ENCODE results near the gene HSF2.

HSF2 gene

DNA sequence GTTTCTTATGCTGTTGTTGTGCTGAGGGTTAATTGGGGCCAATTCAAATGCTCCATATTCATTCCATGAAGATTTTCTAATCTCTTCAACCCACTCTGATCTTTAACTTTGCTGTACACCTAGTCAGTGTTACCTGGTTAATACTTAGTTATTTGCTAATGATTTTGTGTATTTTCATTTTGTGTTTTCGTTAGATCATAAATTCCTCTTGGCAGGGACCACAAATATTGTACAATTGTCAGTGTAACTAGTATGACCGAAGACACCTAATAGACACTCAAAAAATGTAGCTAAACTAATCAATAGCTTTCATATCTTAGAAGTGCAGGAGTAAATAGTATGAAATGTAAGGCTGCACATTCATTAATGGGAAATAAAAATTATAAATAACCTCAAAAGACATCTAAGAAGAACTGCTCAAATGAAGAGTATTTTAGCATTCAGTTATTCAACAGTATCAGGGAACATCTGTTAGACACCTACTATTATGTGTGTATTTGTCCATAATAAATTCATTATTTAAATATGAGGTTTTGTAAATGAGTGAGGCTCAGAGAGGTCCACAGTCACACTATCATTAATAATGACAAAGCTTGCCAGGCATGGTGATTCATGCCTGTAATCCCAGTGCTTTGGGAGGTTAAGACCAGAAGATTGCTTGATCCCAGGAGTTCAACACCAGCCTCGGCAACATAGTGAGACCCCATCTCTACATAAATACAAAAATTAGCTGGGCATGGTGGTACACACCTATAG, 13.4 kb upstream of the HSF2 start:
- H3K4me3 ChIP-seq (ENCODE audit: low read length), result no peak overlapping the region
- TF ChIP-seq, protein P1, sequence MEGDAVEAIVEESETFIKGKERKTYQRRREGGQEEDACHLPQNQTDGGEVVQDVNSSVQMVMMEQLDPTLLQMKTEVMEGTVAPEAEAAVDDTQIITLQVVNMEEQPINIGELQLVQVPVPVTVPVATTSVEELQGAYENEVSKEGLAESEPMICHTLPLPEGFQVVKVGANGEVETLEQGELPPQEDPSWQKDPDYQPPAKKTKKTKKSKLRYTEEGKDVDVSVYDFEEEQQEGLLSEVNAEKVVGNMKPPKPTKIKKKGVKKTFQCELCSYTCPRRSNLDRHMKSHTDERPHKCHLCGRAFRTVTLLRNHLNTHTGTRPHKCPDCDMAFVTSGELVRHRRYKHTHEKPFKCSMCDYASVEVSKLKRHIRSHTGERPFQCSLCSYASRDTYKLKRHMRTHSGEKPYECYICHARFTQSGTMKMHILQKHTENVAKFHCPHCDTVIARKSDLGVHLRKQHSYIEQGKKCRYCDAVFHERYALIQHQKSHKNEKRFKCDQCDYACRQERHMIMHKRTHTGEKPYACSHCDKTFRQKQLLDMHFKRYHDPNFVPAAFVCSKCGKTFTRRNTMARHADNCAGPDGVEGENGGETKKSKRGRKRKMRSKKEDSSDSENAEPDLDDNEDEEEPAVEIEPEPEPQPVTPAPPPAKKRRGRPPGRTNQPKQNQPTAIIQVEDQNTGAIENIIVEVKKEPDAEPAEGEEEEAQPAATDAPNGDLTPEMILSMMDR (IDR thresholded peaks at IDR 0.05; ENCODE audit: insufficient read depth, low read depth, low read length, missing control alignments), result no peak
- no peak for DNase-seq (ENCODE audit: low read depth)

DNA sequence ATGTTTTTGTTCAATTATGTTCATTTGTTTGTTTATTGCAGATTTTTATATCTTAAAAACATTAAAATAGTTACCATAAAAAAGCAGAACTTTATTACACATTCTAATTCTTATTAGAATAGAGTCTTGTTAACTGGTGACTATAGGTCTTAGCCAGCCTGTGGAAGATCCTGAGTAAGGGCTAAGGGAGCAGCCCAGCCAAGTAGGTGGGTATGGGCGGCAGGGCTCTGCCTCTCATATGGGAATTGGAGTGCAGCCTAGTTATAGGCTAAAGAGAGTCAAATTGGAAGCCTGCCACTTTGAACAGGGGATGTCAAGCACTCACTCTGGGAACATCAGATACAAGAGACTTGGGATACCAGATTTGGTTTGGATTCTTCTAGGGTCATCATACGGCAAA, 10.5 kb upstream of the HSF2 start:
- TF ChIP-seq, protein P1 (IDR thresholded peaks at IDR 0.05; ENCODE audit: insufficient read depth, low read depth, low read length, missing control alignments), result no peak
- DNase-seq (ENCODE audit: low read depth), result no peak
- H3K4me3 ChIP-seq (ENCODE audit: low read length), result no peak overlapping the region

DNA sequence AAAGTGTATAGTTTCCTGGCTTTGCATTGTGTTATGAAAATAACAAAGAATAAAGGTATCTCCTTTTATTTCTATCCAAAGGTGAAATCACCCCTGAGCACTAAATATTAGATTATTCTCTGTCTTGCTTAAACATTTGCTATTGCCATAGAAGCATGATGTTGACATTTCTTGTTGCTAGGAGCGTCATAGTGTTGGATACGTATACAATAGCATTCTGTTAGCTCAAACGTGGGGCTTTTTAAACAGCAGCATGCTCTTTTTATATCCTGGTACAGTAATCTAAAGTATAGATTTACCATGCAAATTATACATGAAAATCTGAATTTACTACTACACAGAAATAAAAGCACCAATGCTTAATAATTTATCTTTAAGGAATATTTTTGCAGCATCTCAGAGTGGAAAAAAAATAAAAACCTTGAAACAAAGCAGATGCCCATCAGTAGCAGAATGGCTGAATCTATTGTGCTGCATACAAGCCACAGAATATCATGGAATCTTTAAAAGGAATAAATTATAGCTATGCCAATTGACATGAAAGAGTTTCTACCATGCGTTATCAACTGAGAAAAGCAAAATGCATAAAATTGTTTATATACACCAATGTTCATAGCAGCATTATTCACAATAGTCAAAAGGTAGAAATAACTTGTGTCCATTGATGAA, 9.6 kb upstream of the HSF2 start:
- no peak overlapping the region for H3K4me3 ChIP-seq (ENCODE audit: low read length)
- DNase-seq (ENCODE audit: low read depth), result peak; percentile 16
- TF ChIP-seq, protein P1 (IDR thresholded peaks at IDR 0.05; ENCODE audit: insufficient read depth, low read depth, low read length, missing control alignments), result no peak

DNA sequence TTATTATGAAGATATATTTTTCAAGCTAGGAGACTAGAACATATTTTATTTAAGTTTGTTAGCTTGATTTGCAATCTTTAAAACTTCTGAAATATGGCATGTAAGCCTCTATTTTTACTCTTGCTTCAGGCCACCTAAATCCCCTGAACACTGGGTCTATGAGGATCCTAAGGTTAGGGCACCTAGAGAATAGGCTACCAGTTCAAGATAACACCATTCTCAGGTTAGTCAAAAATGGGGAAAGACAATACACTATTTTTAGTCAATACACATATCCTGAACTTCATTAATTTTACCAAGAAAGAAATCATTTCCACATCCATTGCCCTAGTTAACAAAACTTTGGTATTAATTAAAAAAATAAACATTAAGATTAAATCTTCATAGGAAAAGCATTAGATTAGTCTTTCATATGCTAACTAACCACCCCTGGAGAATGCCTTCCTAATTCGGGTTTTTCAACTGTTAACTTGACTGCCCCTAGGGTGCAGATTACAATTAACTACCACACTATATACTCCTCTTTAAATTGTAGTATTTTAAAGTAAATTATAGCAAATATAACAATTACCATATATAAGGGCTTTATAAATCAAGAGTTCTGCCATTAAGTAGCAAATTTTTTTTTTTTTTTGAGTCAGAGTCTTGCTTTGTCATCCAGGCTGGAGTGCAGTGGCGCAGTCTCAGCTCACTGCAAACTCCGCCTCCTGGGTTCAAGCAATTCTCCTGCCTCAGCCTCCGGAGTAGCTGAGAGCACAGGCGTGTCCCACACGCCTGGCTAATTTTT, 6.7 kb upstream of the HSF2 start:
- TF ChIP-seq, protein P1 (IDR thresholded peaks at IDR 0.05; ENCODE audit: insufficient read depth, low read depth, low read length, missing control alignments), result no peak
- no peak overlapping the region for H3K4me3 ChIP-seq (ENCODE audit: low read length)
- no peak for DNase-seq (ENCODE audit: low read depth)

DNA sequence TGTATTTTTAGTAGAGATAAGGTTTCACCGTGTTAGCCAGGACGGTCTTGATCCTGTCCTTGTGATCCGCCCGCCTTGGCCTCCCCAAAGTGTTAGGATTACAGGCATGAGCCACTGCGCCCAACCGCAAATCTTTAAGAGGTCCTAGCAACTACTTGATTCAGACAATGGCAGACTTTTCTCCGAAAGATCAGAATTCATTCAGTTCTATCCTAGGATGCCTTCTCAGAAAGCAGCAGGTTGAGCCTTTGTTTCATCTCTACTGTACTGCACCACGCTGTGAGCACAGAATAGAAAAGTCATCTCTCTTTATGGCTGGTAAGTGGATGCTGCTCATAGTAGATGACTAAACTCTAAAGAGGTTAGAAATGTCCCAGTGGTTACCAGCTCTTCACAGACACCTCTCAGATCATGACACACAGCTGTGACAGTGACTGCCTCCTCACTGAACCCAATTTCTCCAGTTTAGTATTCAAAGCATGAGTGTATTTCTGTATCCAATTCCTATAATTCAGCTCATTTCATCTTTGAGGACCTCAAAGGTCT, 6.0 kb upstream of the HSF2 start:
- DNase-seq (ENCODE audit: low read depth), result no peak
- H3K4me3 ChIP-seq (ENCODE audit: low read length), result no peak overlapping the region
- TF ChIP-seq, protein P1 (IDR thresholded peaks at IDR 0.05; ENCODE audit: insufficient read depth, low read depth, low read length, missing control alignments), result no peak

DNA sequence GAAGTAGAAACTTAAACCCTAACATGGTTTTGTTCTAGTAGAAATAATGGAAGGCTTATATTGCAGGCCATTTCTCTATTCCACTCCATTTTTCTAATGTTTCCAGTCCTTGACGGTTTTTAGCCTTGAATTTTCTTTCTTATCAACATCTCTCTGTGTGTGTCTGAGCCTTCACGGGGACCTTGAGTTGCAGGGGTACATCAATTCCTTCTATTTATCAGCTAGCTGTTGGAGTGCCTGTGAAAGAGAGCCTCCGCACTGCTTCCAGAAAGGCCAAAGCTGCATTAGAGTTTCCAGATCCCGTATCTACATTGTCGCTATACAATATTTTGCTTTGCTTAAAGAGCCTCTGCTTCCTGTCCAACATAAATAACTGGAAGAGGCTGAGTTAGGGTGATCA, 5.4 kb upstream of the HSF2 start:
- TF ChIP-seq, protein P1 (IDR thresholded peaks at IDR 0.05; ENCODE audit: insufficient read depth, low read depth, low read length, missing control alignments), result no peak
- no peak overlapping the region for H3K4me3 ChIP-seq (ENCODE audit: low read length)
- DNase-seq (ENCODE audit: low read depth), result no peak
